SIG-M5 treated with dmso at 0.1 percent for 504 hours (cell line): ENCODE measurements around the gene SERTAD1.

Experiments
- DNase-seq: peaks from one replicate; lab custom pipeline; 2025; ENCODE audit not compliant: unreplicated experiment; lab: John Stamatoyannopoulos, UW

The SERTAD1 gene

GRCh38 chr19:40380199-40381037 is 45.4 kb downstream of the SERTAD1 start:
- no peak for DNase-seq

- DNase-seq: no peak
These were observed 46.2 kb downstream of the SERTAD1 start for GRCh38 chr19:40379446-40380198.

GRCh38 chr19:40378509-40378908 is 47.3 kb downstream of the SERTAD1 start:
- no peak for DNase-seq

GRCh38 chr19:40377876-40378385 is 47.9 kb downstream of the SERTAD1 start:
- DNase-seq: no peak

GRCh38 chr19:40376286-40376862 is 49.4 kb downstream of the SERTAD1 start:
- DNase-seq: no peak

- DNase-seq: no peak
These were observed 51.7 kb downstream of the SERTAD1 start for GRCh38 chr19:40374084-40374483.

- no peak for DNase-seq
These were observed 54.0 kb downstream of the SERTAD1 start for GRCh38 chr19:40371802-40372122.
